ENCODE measurements around the gene LMNTD2.

Gene LMNTD2

DNA sequence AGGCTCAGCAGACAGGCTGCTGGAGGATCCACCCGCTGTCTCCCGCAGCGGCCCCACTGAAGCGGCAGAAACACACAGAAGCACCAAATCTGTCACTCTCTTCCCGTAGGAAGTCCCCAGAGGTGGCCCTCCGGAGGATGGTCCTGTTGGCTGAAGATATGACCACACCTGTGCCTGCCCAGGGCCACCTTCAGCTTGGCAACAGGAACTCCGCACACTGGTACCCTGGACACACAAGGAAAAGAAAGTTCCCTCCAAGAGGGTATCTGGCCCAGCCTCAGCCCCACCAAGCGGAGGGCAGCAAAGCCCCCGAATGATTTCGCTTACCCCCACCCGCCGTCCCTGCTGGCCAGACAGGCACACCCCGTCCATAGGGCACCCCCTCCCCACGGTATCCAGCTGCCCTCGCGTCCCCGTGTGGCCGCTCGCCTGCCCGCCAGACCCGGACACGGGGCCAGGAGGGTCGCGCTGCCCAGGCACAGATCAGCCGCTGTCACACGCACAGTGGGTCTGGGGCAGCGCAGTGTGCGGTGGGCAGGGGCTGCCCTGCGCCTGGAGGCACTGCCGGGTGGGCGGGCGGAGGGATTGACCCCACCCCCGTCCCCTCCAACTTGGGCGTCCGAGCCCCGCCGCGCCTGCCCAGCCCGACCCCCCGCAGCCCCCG, 7.2 kb upstream of the LMNTD2 start:
- no peak for DNase-seq

DNA sequence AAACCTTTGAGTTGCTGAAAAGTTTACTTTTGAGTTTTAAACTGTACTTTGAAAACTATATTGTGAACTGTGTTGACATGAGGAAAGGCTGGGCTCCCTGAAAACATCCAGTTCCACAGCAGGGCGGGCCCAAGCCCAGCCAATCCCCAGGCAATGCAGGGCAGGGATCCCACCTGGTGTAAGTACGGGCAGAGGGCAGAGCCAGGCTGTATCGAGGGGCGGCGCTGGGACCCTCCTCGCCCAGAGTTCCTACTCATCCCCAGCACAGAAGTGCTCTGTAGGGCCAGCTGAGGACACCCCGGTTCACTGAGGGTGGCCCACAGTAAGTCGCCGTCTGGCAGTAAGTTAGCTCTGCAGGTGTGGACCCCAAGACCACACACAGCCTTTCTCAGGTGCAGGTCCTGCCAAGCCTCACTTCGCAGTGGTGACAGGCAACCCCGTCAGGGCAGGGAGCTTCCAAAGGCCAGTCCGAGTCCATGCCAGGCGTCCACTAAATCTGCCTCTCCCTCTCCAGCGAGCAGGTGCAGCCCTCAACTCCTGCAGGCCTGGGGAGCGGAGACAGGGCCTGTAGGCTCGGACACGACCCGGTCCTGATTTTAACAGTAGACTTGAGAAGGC, 6.6 kb upstream of the LMNTD2 start:
- no peak for DNase-seq

DNA sequence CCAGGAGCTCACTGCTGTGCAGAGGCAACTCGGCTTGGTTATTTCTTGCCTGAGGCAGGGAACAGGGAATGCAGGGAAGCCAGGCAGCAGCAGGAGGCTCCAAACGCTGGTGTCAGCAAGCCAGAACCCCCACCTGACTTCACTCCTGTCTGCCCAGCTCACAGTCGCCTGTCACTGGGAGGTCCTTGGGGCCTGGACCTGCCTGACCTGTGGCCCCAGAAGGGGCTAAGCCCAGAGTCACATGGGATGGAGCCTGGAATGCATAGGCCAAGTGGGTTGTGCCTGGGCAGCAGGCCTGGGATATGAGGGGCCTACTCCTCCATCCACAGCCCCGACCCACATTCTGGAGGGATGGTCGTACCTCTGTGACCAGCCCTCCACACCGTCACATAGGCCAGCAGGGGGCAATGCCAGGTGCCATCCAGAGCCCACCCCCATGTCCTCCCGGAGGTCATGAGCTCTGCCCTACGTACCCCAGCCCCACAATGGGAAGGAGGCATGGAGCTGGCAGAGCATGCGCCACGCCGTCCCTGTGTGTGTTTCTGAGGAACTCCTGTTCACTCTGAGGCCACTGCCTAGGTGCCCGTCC, 5.5 kb upstream of the LMNTD2 start:
- no peak for DNase-seq

DNA sequence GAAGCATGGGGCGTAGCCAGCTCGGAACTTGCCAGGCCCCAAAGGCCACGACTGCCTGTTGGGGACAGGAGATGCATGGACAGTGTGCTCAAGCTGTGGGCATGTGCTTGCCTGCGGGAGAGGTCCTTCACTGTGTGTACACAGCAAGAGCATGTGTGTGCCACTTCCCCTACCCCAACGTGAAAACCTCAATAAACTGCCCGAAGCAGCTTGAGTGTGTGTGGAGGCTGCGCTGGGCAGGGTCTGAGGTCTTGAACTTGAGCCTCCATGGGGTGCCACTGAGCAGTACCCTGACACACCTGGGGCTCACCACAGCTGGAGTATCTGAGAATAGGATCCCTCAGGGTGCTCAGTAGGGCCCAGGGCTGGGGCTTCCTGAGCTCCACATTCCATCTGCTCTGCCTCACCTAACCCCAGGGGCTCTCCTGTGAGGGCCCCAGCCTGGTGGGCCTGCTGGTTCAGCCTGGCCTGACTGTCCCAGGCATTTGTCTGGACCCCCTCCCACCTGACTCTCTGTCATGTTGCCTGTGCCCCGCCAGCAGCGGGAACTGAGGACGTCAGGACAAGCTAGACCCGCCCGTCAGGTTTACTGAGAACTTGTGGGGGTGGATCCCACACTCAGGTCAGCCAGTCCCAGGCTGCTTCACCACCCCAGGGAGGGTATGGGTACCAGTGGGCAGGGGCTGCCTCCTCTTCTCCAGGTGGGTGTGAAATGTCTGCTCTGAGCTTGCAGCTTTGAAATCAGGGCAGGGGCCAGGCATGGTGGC, 3.5 kb upstream of the LMNTD2 start:
- DNase-seq, result no peak

DNA sequence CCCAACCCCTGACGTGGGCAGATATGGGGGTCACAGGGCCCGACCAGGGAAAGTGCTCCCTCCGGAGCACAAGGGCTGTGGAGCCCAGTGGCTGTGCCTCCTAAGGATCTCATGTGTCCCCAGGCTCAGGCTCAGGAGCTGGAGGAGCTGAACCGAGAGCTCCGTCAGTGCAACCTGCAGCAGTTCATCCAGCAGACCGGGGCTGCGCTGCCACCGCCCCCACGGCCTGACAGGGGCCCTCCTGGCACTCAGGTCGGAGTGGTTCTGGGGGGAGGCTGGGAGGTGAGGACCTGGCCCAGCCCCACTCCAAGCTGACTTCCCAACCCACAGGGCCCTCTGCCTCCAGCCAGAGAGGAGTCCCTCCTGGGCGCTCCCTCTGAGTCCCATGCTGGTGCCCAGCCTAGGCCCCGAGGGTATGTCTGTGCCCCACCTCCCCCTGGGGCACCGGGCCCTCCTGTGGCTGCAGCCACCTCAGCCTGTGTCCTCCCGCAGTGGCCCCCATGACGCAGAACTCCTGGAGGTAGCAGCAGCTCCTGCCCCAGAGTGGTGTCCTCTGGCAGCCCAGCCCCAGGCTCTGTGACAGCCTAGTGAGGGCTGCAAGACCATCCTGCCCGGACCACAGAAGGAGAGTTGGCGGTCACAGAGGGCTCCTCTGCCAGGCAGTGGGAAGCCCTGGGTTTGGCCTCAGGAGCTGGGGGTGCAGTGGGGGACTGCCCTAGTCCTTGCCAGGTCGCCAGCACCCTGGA, 2.7 kb upstream of the LMNTD2 start:
- DNase-seq, result no peak

DNA sequence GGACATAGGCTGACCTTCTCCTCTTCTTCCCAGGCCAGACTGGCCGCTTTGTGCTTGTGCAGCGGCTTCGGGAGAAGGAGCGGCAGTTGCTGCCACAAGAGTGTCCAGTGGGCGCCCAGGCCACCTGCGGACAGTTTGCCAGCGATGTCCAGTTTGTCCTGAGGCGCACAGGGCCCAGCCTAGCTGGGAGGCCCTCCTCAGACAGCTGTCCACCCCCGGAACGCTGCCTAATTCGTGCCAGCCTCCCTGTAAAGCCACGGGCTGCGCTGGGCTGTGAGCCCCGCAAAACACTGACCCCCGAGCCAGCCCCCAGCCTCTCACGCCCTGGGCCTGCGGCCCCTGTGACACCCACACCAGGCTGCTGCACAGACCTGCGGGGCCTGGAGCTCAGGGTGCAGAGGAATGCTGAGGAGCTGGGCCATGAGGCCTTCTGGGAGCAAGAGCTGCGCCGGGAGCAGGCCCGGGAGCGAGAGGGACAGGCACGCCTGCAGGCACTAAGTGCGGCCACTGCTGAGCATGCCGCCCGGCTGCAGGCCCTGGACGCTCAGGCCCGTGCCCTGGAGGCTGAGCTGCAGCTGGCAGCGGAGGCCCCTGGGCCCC, 1.6 kb upstream of the LMNTD2 start:
- no peak for DNase-seq

DNA sequence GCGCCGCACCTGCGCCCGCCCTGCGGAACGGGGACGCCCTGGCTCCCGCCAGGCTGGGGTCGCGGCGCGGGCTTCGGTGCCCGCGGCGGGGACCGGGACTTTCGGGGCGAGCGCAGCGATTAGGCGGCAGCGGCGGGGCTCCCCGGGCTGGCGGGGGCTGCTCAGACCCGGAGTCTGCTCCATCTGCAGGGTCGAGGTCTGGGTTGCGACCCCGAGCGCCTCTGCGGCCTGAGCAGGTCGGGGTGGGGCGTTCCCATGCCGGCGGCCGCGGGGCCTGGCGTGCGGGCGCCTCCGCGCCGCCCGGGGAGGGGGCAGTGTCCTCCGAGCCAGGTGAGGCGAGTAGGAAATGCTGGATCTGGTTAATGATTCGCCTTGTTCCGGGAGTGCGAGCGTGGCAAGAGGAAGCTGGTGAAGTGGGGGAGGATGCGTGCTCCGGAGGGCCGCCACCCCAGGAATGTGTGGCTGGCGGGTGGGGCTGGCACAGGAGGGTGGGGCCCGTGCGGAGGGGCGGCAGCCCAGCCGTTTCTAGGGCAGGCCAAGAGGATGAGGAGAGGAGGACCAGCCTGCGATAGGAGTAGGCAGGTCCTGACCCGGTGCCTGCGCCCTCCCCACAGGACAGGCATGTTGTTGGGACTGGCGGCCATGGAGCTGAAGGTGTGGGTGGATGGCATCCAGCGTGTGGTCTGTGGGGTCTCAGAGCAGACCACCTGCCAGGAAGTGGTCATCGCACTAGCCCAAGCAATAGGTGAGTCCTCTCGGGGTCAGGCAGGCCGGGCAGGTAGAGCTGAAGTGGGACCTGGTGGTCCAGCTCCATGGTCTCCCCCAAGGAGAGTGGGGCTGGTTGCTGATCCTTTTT, 838 bp upstream of the LMNTD2 start:
- DNase-seq, result no peak

DNA sequence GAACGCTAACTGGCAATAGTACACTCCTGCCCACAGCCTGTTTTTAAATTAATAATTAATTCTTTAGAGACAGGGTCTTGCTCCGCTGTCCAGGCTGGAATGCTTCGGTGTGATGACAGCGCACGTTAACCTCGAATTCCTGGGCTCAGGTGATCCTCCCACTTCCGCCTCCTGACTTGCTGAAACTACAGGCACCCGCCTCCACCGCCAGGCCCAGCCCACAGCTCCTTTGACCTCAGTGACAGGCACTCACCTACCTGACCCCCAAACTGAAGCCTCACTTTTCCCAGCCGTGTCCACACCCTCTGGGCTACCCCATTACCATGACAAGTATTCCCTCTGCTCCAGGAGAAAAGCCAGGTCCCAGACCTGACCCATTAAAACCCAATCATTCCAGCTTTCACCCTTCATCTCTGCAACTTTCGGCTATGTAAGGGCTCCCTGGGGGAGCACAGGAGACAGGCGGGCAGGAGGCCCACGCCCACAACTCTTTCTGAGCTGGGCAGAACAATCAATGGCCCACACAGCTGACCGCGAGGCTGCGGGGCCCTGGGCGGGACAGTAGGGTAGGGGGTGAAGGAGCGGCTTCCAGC, 730 bp downstream of the LMNTD2 start:
- no peak for DNase-seq

DNA sequence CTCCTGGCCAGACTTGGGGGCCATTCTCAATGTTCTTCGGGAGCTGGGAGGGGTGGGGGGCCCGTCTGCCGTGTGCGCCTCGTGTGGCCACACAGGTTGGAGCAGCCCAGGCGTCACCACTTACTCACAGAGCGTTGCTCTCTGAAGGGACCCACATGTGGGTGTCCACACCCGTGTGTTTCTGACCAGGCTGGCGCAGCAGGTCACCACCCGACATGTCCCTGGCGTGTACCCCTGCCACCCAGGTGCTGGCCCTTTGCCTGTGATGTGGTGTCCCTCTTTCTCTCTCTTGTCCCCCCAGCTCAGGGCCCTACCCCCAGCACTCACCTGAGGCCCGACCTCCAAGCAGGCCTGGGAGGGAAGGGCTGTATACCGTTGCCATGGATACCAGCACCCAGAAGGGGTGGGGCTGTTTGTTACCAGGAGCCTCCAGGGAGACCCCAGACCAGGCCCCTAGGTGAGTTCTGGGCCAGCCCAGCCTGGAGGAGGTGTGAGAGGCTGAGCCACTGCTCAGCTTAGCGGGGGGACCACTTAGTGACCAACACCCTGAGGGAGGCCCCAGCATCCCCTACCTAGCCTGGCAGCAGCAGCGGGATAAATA, 1.4 kb downstream of the LMNTD2 start:
- DNase-seq, result no peak

DNA sequence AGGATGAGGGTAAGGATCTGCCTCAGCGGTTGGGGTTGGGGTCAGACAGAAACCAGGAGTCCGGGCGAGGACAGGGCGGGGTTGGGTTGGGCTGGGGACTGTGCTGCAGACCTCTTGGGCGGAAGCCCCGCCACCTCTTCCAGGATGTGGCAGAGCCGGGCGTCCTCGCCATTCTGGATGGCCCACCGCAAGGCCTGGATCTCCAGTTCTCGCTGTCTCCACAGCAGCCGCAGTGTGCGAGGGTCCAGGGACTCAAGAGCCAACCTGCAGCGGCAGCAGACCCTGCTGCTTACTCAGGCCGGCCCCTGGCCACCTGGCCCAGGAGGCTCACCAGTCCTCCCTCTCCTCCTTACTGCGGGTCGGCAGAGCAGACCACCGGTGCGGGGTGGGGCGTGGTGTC, 2.0 kb downstream of the LMNTD2 start:
- no peak for DNase-seq

DNA sequence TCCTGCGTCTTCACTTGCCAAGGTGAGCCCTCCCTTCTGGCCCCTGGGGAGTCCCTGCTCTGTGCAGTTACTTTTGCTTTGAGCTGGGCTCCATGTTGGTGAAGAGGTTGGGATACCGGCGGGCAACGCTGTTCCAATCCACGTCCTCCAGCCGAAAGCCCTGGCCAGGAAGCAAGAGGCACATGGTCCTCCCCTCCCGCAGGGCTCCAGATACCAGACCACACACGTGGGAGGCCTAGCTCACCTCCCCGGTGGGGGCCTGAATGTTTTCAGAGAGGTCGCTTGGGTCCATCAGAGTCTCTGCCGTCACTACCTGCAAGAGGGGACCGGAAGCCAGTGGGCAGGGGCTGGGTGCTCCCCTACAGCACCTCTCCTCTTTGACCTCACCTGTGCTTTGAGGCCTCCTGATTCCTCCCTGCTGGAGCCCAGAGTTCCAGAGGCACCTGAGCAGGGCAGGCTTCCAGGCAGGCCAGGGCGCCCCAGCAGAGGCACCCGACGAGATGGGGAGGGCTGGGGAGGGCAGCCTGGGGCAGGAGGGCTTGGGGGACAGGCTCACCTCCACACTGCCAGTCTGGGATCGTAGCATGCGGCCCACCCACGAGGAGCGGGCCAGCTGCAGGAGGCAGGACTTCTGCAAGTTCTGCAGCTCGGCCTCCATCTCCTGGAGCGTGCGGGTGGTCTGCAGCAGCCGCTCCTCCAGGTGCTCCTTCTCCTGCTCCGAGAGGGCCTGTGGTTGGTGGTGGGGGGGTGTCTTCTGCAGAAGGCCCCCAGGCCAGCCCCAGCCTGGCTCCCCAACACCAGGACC, 3.0 kb downstream of the LMNTD2 start:
- no peak for DNase-seq

DNA sequence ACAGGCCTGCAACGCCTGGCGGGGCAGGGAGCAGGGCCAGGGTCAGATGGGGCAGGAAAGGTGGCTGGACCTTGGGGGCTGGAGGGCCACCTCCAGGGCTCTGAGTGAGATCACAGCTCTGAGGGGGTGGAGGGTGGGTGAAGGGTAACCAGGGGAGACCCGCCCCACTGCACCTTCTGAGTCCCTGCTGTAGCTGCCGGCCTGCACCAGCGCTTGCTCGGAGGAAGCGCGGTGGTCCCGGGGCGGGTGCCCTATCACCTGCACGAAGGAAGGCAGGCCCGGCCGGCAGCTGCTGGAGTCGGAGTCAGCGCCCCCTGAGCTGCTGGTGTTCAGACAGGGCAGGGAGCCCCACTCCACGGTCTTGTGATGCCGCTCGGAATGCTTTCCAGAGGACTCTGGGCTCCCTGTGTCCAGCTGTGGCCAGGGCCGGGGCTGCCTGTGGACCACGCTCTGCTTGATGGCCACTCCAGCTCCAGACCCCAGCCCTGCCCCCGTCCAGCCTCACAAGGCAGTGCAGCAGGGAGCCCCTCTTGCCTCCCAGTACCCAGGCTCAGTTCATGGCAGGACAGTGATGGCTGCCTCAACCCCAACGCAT, 3.8 kb downstream of the LMNTD2 start:
- DNase-seq, result no peak

DNA sequence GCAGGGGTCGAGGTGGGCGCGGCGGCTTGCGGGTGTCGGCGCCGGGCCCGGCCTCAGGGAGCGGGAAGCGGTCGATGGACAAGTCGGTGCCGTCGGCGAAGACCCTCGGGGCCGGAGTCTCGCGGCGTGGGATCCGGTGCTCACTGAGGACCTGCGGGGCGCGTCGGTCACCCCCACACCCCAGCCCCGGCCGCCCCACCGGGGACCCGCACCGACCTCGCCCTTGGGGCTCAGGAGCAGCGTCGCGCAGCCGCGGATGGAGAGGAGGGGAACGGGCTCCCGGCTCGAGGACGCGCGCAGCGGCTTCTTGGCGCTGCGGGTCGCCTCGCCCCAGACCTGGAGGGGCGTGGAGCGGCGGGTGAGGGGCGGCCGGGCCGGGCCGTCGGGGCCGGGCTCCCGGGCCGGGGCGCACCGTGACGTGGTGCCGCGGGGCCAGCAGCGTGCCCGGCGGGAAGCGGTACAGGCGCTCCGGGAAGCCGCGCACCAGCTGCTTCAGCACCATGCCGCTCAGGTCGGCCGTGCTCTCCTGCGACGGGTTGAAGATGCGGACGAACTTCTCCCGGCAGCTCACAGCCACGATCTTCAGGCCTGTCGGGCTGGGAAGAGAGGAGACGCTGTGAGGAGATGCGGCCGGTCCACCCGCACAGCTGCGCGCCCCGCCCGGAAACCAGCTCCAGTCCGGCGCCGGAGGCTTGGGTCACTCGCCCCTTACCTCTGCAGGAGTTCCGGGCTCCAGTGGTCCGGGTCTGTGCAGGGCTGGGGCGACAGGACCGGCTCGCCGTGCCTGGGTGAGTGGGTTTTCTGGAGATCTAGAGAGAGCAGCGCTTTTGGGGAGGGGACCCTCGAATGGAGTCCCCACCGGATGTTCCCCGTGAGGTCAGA, 4.5 kb downstream of the LMNTD2 start:
- no peak for DNase-seq

DNA sequence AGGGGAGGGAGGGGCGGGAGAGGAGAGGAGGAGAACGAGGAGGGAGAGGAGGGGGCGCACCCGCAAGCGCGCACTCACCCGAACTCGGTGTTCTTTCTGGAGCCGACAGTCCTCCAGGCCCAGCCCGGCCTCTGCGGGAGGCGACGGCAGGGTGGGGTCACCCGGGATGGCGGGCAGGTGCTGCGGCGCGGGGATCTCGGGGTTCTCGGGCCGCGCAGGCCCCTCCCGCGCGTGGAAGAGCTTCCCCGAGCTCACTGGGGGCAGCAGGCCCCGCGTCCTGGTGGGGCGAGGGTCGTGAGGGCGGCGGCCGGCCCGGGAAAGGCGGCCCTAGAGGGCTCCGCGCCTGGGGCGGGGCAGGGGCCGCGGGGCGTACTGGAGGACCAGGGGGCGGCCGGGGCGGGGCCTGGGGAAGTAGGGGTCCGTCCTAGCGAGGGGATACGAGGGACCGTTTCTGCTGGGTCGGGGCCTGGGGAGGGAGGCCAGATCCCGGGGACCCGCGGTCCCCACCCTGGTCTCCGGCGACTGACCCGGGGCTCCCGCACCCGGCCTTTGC, 5.2 kb downstream of the LMNTD2 start:
- DNase-seq, result no peak

DNA sequence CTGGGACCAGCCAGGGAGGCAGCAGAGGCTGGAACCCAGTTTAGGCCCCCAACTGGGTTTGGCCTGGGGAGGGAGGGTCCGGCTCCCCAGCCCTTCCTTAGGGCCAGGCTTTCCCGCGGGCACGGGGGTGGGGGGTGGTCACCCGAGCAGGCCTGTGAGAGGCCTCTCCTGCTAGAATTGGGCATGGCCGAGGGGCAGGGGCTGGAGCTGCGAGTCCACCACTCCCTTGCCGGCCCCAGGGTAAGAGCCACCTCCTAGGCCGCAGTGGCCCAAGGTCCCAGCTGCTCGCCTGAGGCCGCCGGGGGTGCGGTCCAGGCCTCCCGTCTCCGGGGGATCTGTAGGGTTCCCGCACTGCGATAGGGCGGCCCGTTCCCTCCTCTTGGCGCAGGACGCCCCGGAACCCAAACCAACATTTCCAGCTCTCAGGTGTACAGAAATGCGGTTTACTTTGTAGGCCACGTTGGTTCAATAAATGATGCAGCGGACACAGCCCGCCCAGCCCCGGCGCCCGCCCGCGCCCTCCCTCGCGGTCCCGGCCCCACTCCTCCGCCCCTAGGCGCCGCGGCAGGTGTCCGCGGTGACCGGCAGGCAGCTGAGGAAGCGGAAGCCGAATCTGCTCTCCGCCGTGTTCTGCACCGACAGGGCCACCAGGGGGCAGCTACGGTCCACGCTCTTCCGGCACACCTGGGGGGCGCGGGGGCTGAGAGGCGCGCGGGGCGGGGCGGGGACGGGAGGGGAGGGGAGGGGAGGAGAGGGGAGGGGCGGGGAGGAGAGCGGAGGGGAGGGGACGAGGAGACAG, 5.9 kb downstream of the LMNTD2 start:
- peak; percentile 94 to 97 for DNase-seq

DNA sequence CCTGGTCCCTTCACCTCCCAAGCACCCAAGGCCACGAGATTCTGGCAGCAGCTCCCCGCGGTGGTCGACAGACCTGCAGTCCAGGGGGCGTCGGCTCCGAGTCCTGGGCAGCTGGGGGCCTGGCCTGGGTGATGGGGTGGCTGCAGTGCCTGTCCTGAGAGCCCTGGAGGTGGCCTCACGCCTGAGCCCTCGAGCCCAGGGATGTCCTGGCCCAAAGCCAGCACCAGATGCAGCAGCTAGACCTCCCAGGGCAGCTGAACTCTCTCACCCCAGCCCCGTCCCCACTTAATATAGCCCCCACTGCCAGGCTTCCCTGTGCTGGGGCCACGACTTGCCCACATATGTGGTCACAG, 6.6 kb downstream of the LMNTD2 start:
- no peak for DNase-seq
